H9 (cell line): ENCODE measurements around the gene TSSK6. TPM values are rescaled to one million over a fixed set of nuclear protein-coding genes. Genes with fewer than 3 reads are reported as not detected.

ENCODE experiments used
- DNase-seq: peaks from one replicate; pipeline ENCODE4 v3.0.0-alpha.2; 2017
- H2AFZ ChIP-seq: one replicate; pipeline ENCODE4 v1.6.1; 2013; ENCODE audit warnings: mild to moderate bottlenecking, low read length, control low read depth, moderate library complexity
- H2AK5ac ChIP-seq: 2 replicates; pipeline ENCODE4 v1.6.1; 2013; ENCODE audit warnings: low read length, control low read depth, mixed read lengths; ENCODE audit not compliant: insufficient read length
- H2BK120ac ChIP-seq: one replicate; pipeline ENCODE4 v1.6.1; 2013; ENCODE audit warnings: low read depth, mild to moderate bottlenecking, low read length, control low read depth, inconsistent platforms; ENCODE audit not compliant: poor library complexity, severe bottlenecking
- H2BK12ac ChIP-seq: 2 replicates; pipeline ENCODE4 v1.6.1; 2013; ENCODE audit warnings: low read length, control low read depth, mixed read lengths, low read depth; ENCODE audit not compliant: insufficient read length
- H2BK15ac ChIP-seq: 2 replicates; pipeline ENCODE4 v1.6.1; 2013; ENCODE audit warnings: low read depth, low read length, control low read depth
- H2BK20ac ChIP-seq: one replicate; pipeline ENCODE4 v1.6.1; 2013; ENCODE audit warnings: low read depth, mild to moderate bottlenecking, low read length, control low read depth, inconsistent platforms; ENCODE audit not compliant: poor library complexity, severe bottlenecking
- H2BK5ac ChIP-seq: 2 replicates; pipeline ENCODE4 v1.6.1; 2013; ENCODE audit warnings: low read length, control low read depth, mixed read lengths; ENCODE audit not compliant: insufficient read length
- H3K14ac ChIP-seq: 2 replicates; pipeline ENCODE4 v1.6.1; 2013; ENCODE audit warnings: low read length, control low read depth; ENCODE audit not compliant: insufficient read depth
- H3K18ac ChIP-seq: 2 replicates; pipeline ENCODE4 v1.6.1; 2013; ENCODE audit warnings: low read depth, mild to moderate bottlenecking, mixed read lengths, low read length, control low read depth; ENCODE audit not compliant: insufficient read length
- H3K23ac ChIP-seq: 2 replicates; pipeline ENCODE4 v1.6.1; 2013; ENCODE audit warnings: low read length, control low read depth, mixed read lengths, low read depth; ENCODE audit not compliant: insufficient read length
- H3K23me2 ChIP-seq: 2 replicates; pipeline ENCODE4 v1.6.1; 2013; ENCODE audit warnings: low read depth, mild to moderate bottlenecking, mixed read lengths, low read length, control low read depth; ENCODE audit not compliant: insufficient read length, poor library complexity, severe bottlenecking
- H3K27ac ChIP-seq: 2 replicates; pipeline ENCODE4 v1.5.1; 2013; ENCODE audit warnings: low read length, control low read depth, mixed read lengths, low read depth; ENCODE audit not compliant: insufficient read length
- H3K27me3 ChIP-seq: 2 replicates; pipeline ENCODE4 v1.6.1; 2013; ENCODE audit warnings: low read length, control low read depth, inconsistent platforms; ENCODE audit not compliant: insufficient read depth
- H3K4ac ChIP-seq: 2 replicates; pipeline ENCODE4 v1.6.1; 2013; ENCODE audit warnings: low read depth, mild to moderate bottlenecking, control low read depth, inconsistent platforms, low read length, moderate library complexity
- H3K4me1 ChIP-seq: 2 replicates; pipeline ENCODE4 v1.6.1; 2013; ENCODE audit warnings: low read length, control low read depth, inconsistent platforms; ENCODE audit not compliant: insufficient read depth
- H3K4me2 ChIP-seq: 2 replicates; pipeline ENCODE4 v1.6.1; 2013; ENCODE audit warnings: low read length, control low read depth, mixed read lengths; ENCODE audit not compliant: insufficient read length, insufficient read depth
- H3K56ac ChIP-seq: 2 replicates; pipeline ENCODE4 v1.6.1; 2013; ENCODE audit warnings: low read depth, mild to moderate bottlenecking, mixed read lengths, low read length, control low read depth; ENCODE audit not compliant: insufficient read length
- H3K79me1 ChIP-seq: 2 replicates; pipeline ENCODE4 v1.6.1; 2013; ENCODE audit warnings: low read depth, mild to moderate bottlenecking, moderate library complexity, low read length, control low read depth, inconsistent platforms; ENCODE audit not compliant: insufficient read depth, poor library complexity, severe bottlenecking
- H3K79me2 ChIP-seq: 2 replicates; pipeline ENCODE4 v1.6.1; 2013; ENCODE audit warnings: low read length, control low read depth, inconsistent platforms; ENCODE audit not compliant: insufficient read depth
- H3K9ac ChIP-seq: 2 replicates; pipeline ENCODE4 v1.6.1; 2013; ENCODE audit warnings: low read length, control low read depth, mixed read lengths; ENCODE audit not compliant: insufficient read length; ENCODE audit errors: extremely low read depth
- H3K9me3 ChIP-seq: one replicate; pipeline ENCODE4 v1.6.1; 2013; ENCODE audit warnings: low read depth, low read length, inconsistent platforms; ENCODE audit not compliant: control insufficient read depth
- H3T11ph ChIP-seq: one replicate; pipeline ENCODE4 v1.6.1; 2013; ENCODE audit warnings: mild to moderate bottlenecking, low read length, control low read depth, inconsistent platforms
- H4K20me1 ChIP-seq: one replicate; pipeline ENCODE4 v1.6.1; 2013; ENCODE audit not compliant: control insufficient read depth, insufficient read length, insufficient read depth
- H4K5ac ChIP-seq: 2 replicates; pipeline ENCODE4 v1.6.1; 2013; ENCODE audit warnings: low read depth, mild to moderate bottlenecking, mixed read lengths, low read length, control low read depth; ENCODE audit not compliant: insufficient read length
- H4K8ac ChIP-seq: replicated peaks from 2 replicates; pipeline ENCODE4 v1.6.1; 2013; ENCODE audit warnings: low read length, control low read depth, mixed read lengths, low read depth; ENCODE audit not compliant: insufficient read length
- H4K91ac ChIP-seq: 2 replicates; pipeline ENCODE4 v1.6.1; 2013; ENCODE audit warnings: low read depth, mild to moderate bottlenecking, moderate library complexity, mixed read lengths, low read length, control low read depth; ENCODE audit not compliant: insufficient read length
- H3K27ac Mint-ChIP-seq, 3 experiments: 2 replicates in 2 of 3; 3 replicates in 1 of 3; pipeline ENCODE4 v1.8.0; 2020 to 2021; ENCODE audit warnings: mixed read lengths in 3 of 3, mild to moderate bottlenecking in 1 of 3, moderate library complexity in 1 of 3
- H3K27me3 Mint-ChIP-seq: 2 replicates; pipeline ENCODE4 v1.8.0; 2021; ENCODE audit warnings: low read depth, mild to moderate bottlenecking, moderate library complexity, mixed read lengths
- H3K36me3 Mint-ChIP-seq, 3 experiments: 2 replicates in 2 of 3; 3 replicates in 1 of 3; pipeline ENCODE4 v1.8.0; 2020 to 2021; ENCODE audit warnings: low read depth in 3 of 3, mixed read lengths in 3 of 3; ENCODE audit not compliant: insufficient read depth in 1 of 3
- H3K4me1 Mint-ChIP-seq, 2 experiments: 2 replicates each; pipeline ENCODE4 v1.8.0; 2020; ENCODE audit warnings: mixed read lengths in 2 of 2
- H3K4me3 Mint-ChIP-seq, 2 experiments: 2 replicates in 1 of 2; 3 replicates in 1 of 2; pipeline ENCODE4 v1.8.0; 2020 to 2021; ENCODE audit warnings: mild to moderate bottlenecking in 2 of 2, mixed read lengths in 2 of 2, moderate library complexity in 1 of 2
- H3K9me3 Mint-ChIP-seq, 2 experiments: 2 replicates in 1 of 2; 3 replicates in 1 of 2; pipeline ENCODE4 v1.8.0; 2020; ENCODE audit warnings: mild to moderate bottlenecking in 2 of 2, mixed read lengths in 2 of 2, moderate library complexity in 1 of 2
- CTCF ChIP-seq: fragments of 200-600 bp; sonication (generic); conservative IDR thresholded peaks from 3 replicates; pipeline ENCODE4 v1.8.0; 2021; ENCODE audit warnings: antibody characterized with exemption, mild to moderate bottlenecking
- WGBS: extraction: QIAGEN DNeasy Blood & Tissue Kit; methylation state at CpG from one replicate; pipeline ENCODE4 v1.1.7; 2013; ENCODE audit warnings: missing lambda C conversion rate, low lambda C conversion rate, mixed read lengths; ENCODE audit not compliant: insufficient read length; ENCODE audit errors: extremely low coverage; 5-methylcytosine and 5-hydroxymethylcytosine counted together
- total RNA-seq: library from RNA; stranded (reverse); gene quantifications from 2 replicates; pipeline ENCODE4 v1.2.1, GENCODE V29; 2021

The TSSK6 gene
- total RNA-seq, 1 experiment from 2014 or later: 2.6 TPM

DNA sequence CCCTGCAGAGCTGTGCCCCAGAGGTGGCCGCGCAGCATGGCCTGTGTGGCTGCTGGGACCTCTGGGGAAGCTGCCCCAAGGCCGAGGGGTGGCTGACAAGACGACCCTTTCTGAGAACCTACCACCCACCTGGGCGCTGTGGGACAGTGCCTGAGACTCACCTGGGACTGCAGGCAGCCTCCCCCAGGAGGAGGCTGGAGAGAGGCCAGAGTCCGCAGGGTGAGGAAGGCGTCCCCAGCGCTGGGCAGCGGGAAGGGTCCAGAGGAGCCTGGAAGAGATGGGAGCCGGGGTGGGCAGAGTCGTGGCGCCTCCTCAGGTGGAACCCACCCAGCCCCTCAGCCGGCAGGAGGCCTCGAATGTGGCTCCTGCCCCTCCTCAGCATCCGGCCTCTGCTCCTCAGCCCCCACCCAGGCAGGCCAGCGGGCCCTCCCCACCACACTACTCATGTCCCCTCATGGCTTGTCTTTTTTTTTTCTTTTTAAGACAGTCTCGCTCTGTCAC lies 48.0 kb upstream of the TSSK6 start:
- no peak overlapping the region for H3K9ac ChIP-seq
- WGBS: no CpG with 5 or more reads among the region's 17 CpGs
- H2AK5ac ChIP-seq: no peak overlapping the region
- no peak overlapping the region for H2BK120ac ChIP-seq
- no peak overlapping the region for H3K27ac ChIP-seq
- no peak overlapping the region for H2BK15ac ChIP-seq
- DNase-seq: no peak
- no peaks in the 10 kb centered on the region; the same call in 1 of the 2 replicates for H3K4me1 ChIP-seq
- H4K20me1 ChIP-seq: no peaks in the 10 kb centered on the region
- H2BK5ac ChIP-seq: no peak overlapping the region
- Mint-ChIP-seq H3K4me1 (peaks cover 5 to 9% of the 10 kb centered on the region in 2 experiments), H3K9me3 (no peaks in the 10 kb centered on the region), H3K36me3 (peaks cover 3 to 8% (median 8%) of the 10 kb centered on the region in 3 experiments), H3K4me3 (no peak overlapping the region), H3K27me3 (no peaks in the 10 kb centered on the region), H3K27ac (no peak overlapping the region)
- H3K79me2 ChIP-seq: no peaks in the 10 kb centered on the region
- no peak overlapping the region for H2BK20ac ChIP-seq
- no peak overlapping the region for H4K5ac ChIP-seq
- no peak overlapping the region for H3K4me2 ChIP-seq
- no peak overlapping the region for H3K14ac ChIP-seq
- no peaks in the 10 kb centered on the region for H3K79me1 ChIP-seq
- no peaks in the 10 kb centered on the region for H3K23me2 ChIP-seq
- no peak overlapping the region for H4K8ac ChIP-seq
- no peak overlapping the region for H3K18ac ChIP-seq
- H3K27me3 ChIP-seq: no peaks in the 10 kb centered on the region
- H3K56ac ChIP-seq: no peak overlapping the region
- H2AFZ ChIP-seq: no peak overlapping the region
- H3K9me3 ChIP-seq: no peaks in the 10 kb centered on the region
- no peak overlapping the region for H2BK12ac ChIP-seq
- no peak overlapping the region for H3K23ac ChIP-seq
- no peak overlapping the region for H3K4ac ChIP-seq
- no peak for TF ChIP-seq CTCF
- H3T11ph ChIP-seq: no peak overlapping the region
- H4K91ac ChIP-seq: no peak overlapping the region
